Activated T-cell treated with anti-CD3 and anti-CD28 coated beads, Interleukin-2, amount 50 U/mL, for 1 hour (primary cell): Measurements from ENCODE around the gene ABCF2.

Source experiments
- DNase-seq: peaks from one replicate; pipeline ENCODE4 v3.0.0-alpha.2; 2020

The ABCF2 gene

DNA sequence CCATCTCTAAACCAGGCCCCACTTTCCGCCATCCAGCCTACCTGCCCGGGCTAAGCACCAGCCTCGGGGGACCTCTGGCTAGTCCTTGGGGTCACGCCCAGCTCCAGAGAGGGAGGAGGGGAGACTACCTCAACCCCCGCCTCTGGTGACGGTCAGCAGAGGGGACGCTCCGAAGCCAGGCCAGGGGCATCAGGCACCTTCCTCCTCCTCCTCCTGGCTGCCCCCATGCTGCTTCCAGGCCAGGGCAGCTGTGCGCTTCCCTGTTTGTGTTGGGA is 25.5 kb upstream of the ABCF2 start:
- DNase-seq = no peak

DNA sequence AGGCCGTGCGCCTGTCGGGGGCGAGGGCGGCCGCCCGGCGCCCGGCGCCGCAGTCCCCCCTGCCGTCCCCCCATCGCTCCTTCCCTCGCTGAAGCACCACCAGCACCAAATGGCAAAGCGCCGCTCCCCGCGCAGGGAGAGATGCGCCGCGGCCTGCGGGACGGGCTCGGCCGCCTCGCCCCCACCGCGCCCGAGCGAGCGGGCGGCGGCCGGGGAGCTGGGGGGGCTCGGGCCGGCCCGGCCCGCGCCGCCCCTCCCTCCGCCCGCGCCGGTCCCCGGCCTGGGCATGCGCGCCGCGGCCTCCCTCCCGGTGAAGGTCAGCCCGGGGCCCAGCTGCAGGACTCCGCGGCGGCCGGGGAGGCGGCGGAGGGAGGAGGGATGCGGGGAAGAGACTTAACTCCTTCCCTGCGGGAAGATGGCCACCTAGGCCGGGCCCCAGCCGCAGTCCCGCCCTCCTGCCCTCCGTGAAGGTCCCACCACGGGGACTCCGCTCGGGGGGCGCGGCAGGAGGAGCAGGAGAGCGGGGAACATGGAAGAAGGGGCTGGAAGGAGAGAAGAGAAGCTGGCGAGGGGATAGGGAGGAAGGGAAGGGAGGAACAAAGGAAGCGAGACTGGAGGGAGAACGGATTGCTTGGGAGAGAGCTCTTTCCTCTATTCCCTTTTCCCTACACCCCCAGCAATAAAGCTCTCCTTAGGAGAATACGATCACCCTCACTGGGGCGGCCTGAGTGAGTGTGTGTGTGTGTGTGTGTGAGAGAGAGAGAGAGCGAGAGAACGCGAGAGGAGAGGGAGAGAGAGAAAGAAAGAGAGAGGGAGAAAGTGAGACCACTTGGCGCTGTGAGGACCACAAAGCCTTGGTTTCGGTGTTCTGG is 24.9 kb upstream of the ABCF2 start:
- no peak for DNase-seq

DNA sequence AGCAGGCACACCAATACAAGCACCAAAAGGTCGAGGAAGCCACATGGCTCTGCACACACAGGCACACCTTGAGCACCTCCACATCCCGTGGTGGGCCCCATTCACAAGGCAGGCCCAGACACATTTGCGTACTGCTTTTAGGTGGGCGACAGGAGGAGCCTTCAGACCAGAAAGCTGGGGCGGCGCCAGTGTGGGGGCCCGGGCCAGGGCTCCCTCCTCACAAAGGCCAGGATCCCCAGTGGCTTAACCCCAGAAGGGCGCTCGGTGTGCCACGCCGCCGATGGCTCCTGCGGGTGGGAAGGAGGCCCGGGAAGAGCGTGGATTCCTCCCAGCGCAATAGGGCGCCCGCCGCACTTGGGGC is 24.3 kb upstream of the ABCF2 start:
- DNase-seq = peak; percentile 57

DNA sequence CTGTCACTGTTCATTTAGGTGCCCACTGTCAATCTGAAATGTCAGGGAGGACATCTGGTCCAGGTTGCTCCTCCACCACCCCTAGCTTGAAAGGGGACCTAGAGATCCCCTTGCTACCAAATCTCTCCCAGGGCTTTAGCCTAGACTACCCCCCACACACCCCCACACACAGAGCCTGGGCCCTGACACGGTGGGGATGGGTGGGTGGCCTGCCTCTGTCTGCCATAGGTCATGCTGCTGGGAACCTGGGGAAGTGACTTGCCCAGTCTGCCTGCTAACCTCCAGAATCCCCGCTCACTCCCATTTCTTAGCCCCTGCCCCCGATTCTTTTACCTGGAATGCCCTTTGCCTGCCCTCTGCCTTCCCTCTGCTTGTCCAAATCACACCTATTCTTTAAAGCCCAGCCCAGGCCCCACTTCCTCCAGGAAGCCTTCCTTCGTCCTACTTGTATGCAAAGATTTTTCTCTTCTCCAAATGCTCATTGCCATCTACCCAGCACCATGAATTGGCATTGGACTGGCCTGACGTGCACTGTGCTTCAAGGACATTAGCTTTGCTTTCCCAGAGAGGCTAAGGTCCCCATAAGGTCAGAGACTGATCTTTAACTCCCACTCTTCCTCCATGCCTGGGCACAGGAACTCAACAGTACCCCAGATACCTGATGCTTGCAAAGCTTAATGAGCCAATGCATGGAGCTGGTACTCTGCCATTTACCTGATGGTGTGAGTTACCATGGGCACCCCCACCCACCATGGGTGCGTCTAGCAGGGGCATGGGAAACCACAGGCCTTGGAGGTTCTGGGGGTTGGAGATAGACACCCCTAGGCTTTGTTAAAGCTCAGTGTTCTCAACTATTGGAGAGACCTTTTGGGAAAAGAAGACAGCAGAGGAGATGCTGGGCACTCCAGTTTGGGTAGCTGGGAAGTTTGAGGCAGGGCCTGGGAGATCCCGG is 23.5 kb upstream of the ABCF2 start:
- DNase-seq = no peak

DNA sequence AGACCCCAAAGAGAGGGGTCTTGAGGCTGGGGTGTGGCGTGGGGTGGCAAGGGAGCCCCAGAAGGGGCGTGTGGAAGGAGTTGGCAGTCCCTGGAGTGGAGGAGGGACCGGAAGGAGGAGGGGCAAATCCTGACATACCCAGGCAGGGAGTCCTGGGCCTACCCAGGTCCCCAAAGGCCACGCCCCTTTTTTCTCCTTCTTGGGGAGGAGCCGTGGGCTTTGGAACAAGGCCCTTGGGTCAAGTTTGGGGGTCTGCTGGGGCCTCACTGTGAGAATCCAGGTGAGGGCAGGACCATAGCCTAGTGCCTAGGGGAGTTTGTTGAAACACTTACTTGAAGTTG is 22.7 kb upstream of the ABCF2 start:
- DNase-seq = no peak

DNA sequence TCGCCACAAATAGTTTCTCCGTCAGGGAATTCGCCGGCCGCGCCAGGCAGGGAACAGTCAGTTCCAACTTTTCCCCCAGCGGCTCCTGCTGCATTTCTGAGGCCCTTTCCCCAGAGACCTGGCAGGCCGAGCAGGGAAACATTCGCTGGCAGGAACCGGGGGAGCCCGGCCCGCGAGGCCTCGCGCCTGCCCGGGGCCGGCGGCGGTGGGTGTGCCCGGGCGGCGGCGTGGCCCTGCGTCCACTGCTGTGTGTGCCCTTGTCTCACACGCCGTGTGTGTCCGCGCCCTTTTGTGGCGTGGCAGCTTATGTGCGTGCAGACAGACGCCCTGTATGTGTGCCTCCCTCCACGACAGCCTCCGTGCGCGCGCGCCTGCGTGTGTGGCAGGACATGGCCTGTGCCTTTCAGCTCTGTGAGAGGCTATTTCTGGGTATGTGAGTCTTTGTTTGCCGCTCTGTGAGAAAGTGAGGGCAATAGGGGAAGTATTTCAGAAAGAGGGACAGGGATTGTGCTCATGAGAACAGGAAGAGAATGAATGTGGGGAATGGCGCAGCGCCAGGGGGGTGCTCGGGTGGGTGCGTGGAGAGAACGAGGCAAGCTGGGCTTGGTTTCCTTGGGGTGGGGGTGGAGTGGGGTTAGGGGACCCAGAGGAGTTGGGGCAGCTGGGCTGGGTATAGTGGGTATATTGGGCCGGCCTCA is 22.2 kb upstream of the ABCF2 start:
- no peak for DNase-seq

DNA sequence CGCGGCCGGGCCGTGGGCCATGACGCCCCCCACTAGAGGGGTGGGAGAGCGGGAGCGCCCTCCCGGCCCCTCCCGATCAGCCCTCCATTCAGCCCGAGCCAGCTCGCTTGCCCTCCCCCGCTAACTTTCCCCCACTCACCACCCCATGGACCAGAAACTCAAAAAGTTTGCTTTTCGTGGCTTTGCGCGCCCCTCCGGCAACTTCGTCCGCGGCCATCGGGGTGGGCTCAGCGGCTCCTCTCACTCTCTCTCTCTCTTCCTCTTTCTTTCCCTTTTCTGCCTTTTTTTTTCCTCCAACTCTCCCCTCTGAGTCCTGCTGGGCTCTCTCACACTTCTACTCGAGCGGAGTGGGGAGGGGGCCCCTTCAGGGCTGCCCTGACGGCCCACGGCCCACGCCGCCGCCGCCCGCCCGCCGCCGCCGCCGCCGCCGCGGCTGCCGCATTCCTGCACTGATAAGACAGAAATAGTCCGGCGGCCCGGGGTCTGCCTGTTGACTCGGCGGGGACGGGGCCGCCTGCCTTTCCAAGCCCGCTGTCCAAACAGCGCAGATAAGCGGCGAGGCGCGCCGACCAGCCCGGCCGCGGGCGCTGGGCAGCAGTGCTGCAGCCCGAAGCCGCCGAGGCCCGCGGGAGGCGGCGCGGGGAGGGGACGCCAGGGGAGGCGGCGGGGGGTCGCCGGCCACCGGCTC is 21.5 kb upstream of the ABCF2 start, which contains the start of gene SMARCD3:
SMARCD3 (minus strand) TSS at position 349 of the 688 bp plus-strand sequence; CDS start at position 217, 132 bp downstream.
- peak; percentile 68 for DNase-seq

DNA sequence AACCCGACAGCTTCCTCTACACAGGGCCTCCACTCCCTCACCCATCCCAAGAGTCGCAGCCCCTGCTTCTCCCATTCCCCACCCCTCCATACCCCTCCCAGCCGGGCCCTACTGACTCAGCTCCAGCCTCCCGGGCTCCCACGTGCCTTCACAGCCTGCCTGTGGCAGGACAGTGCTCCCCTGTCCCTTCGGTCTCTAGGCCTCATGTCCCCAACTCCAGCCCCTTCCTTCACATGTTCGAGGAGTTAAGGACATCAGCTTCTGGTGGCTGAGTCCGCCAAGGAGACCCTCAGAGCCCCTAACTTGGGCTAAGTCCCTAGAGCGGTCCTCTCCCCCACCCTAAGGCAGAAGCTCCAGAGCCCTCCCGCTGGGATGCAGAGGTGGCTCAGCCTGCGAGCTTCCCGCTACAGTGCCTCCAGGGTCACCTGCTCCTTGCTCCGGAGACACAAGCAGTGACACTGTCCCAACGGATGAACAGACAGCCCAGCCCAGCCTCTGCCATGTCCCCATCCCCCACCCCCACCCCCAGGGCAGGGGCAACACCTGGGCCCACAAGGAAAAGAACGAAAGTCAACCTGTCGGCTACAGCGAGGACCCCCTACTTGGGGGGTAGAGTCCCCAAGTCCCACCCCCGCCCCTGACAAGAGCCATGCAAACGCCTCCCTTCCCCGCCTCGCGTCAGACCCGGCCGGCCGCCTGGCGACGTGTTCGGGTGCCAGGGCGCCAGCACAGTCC is 20.8 kb upstream of the ABCF2 start:
- DNase-seq = no peak

DNA sequence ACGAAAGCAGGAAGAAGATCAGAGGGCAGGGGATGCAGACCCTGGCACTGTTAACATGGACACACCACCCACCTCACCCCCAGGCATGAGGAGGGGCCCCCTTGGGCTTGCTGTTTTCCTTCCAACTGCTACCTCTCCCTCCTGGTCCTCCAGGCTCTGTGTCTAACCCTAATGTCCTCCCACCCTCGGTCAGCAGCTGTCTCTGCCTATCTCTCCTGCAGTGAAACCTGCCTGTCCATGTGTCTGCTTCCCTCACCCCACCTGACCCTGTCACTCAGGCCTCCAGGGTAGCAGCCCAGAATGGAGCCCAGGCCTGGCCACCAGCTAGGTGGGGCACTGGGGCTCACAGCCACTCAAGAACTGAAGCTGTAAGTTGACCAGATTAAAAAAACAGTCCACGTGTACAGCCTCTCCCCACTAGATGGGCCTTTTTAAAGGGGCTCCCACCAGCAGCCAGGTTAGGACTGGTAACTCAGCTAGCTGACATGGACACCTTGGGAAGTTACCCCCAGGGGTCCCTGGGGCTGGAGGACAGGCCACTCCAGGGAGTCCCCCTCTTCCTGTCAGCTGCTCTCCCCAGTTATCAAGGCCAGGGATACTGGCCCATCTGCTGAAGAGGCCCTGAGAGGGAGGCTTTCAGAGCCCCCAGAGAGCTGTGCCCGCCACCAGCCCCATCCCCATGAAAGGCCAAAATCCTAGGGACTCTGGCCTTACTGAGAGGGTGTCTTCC is 20.0 kb upstream of the ABCF2 start:
- no peak for DNase-seq

DNA sequence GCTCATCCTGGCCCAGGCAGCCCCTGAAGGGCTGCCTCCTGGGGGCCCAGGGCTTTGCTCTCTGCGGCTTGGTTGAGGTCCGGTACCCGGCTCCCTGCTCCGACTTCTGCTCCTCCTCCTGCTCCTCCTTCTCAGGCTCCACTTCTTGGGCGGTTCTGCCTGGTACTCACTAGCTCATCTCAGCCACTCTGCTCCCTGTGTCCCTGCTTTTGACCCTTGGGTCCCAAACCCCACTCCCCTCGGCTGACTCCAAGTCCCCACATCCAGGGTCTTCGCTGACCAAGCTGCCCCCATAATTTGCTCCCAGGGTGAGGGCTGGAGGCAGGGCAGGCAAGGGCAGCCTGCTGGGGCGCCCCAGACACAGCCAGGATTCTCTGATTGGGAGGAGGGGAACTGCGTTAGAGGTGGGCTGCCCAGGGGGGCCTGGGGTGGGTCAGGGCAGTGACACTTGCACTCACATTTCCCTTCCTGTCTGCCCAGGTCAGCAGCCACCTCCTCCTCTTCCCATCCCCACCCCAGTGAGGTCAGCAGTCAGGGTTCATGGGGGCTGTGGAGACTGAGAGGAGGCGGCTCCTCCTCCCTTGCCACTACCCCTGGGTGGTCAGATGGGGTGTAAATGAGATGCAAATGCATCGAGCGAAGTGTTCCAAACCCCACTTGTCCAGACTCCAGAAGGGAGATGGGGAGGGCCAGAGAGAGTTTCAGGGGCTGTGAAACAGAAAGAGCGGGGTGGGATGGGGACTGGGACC is 19.3 kb upstream of the ABCF2 start:
- DNase-seq = no peak

DNA sequence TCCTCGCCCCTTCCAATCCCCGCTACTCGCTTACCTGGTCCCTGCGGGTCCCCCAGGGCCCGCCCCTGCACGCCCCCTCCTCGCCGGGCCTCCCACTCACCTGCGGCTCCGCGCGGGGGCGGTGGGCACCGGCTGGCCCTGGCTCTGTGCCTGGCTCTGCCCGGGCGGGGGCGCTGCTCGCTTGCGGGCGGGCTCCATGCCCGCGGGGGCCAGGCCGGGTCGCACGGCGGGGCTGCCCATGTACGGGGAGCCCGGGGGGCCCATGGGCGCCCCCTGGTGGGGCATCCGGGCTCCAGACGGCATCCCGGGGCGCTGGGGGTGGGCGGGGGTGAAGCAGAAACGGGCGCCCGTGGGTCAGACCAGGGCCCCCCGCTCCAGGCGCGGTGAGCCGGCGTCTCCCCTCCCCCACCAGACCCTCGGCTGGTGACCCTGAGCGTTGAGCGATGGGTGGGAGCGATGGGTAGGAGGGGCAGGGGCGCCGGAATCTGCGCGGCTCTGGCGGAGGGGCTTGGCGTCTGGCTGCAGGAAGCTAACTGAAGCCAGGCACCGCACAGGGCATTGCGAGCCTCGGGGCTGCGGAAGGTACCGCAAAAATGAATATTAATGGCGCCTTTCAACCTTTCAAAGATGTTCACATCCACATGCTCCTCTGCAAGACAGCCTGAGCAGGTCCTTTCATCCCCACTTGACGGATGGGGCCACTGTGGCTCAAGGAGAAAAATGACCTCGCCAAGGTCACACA is 18.5 kb upstream of the ABCF2 start:
- peak; percentile 76 for DNase-seq

DNA sequence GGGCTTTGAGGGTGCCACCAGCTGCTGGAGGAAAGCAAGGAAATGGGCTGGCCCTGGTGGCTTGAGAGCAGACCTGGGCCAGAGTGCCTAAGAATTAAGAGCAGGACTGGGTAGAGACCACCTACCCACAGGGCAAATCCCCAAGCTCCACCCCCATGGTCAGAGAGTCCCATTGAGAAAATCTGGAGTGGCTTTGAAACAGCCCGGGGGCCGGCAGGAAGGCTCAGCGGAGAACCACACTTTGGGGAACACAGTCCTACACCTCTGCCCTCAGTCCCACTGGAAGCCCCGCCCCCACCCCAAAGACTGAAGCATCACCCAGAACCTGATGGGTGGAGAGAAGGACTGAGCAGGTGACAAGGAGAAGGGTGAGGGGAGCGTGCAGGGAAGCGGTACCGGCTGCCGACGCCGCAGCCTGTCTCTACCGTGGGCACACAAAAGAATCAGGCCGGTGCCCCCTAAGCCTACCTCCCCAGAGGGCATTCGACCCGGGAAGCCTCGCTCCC is 17.9 kb upstream of the ABCF2 start:
- DNase-seq = no peak

DNA sequence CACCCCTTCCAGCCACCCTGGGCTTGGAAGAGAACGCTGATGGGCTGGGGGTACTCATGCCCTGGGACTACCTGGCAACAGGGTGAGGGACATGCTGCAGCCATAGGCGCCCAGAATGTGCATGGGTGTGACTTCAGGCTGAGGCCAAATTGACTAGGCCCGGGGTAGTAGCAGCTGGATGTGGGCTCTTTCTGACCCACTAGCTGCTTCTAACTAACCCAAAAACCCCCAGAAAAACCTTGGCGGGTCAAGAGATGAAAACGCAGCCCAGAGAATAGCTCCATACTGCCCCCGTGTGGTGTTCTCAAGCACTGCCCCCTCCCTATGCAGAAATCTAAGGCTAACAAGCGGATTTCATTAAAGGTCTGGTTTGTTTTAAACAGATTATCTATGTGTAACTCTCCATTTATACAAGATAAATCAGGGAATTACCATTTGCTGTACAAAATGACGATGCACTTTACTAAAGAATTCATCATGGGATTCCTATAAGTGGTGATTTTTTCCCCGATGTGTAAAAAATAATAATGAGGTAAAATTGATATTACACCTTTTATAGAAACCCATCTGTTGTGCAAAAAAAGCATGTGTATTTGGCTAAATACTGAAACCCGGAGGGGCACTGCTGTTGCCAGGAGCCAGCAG is 17.3 kb upstream of the ABCF2 start:
- peak; percentile 63 for DNase-seq

DNA sequence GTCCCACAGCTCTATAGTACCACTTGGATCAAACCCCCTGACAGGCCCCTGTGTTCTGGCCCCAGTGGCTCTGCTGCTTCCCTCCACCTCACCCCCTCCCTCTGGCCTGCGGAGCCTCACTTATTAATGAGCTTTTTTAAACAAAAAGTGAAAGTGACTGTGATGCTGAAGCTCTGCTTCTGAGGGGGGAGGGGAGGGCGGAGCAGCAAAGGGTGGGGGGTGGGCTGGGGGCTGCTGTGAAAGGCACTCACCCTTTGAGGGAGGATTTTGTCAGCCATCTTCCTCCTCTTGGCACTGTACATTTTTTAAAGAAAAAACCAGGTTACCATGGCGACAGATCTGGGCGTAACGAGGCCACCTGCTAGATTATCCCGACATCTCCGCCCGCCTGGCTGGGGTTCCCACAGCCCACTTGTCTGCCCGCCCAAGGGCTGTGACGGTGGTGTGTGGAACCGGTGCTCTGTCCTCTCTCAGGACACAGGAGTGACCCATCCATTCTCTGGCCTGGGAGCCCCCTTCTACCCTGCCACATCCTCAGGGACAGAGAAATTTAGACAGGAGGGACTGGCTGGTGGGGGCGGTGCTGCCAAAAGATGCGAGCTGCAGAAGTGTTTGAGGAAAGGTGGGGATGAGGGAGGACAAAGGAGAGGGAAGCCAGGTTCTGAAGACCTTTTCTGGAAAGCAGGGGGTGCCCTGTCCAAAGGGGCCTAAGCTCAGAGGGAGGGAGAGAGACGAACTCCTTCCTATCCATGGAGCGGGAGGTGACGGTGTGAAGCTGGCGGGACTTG is 16.6 kb upstream of the ABCF2 start:
- peak; percentile 52 for DNase-seq

DNA sequence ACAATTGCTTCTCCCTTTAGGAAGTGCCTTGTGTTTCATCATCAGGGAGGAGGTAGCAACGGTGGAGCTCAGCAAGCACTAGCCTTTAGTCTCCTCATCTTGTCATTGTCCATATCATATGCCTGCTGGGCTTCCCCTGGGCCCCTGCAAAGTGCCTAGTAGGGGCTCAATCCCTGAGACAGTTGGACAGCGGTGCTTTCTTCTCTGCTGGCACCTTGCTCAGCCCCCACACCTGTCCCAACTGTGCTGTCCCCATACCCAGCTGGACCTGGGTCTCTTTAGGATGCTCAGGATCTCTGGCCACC is 16.0 kb upstream of the ABCF2 start:
- no peak for DNase-seq

DNA sequence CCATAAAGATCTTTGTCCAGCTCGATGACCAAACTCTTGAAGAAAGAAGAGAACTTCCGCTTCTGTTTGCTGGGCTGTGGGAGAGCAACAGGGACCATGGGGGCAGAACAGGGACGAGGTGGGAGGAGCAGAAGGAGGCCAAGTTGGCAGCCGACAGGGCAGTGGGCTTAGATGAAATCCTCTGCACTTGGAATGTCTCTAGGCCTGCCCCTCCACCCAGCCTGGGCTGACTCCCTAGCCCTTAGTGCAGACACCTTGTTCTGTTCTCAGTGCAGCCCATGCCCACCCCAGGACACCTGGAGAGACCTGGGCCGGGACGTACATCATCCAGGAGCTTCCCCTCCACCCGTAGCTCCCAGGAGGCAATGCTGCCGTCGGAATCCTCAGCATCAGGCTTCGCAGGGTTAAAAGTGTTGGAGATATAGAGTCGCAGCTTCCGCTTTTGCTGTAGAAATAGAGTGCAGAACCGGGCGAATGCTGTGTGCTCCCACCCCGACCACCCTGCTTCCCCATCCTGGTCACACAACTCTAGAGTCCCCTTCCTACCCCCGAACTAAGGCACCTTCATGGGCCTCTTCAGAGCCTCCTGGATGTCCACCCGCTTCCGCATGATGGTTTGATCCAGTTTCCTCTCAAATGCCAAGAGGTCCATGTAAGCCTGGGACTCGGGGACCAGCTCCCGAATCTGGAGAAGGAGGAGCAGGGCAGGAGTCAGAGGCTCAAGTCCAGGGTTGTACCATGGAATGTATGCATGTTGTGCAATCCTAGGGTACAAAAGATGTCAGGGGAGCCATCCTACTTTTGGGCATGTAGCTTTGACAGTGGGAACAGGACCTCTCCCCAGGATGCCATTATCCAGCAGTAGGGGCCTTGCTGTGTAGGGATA is 15.4 kb upstream of the ABCF2 start:
- DNase-seq = no peak

DNA sequence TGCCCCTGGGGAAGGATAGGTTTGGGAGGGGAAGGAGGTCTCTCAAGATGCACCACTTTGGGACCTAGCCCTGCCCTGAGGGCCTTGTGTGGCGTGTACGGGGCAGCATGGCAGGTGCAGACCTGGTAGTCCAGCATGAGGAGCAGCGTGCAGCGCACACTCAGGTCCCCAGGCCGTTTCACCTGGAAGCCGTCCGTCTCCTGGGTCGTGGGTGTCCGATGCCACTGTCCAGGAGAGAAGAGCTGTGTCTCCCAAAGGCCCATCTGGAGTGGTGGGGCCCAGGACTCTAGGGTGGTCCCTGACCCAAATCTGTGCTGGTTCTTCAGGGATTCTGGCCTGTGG is 14.7 kb upstream of the ABCF2 start:
- DNase-seq = no peak
